Loucy (cell line): ENCODE data around the gene TMEM139.
"Not testable (repeated sequence)": the region's sequence is repeated elsewhere in the genome, so short reads cannot be mapped to it uniquely, and the experiment has no call there.

Experiments
- CTCF ChIP-seq: fragments of 200-600 bp; sonication (generic); conservative IDR thresholded peaks from 2 replicates; pipeline ENCODE4 v1.5.1; 2014; ENCODE audit warnings: mild to moderate bottlenecking, antibody characterized with exemption, low read length
- EZH2phosphoT487 ChIP-seq: fragments of 200-600 bp; IDR thresholded peaks from 2 replicates; pipeline ENCODE4 v1.6.1; 2018; ENCODE audit warnings: antibody characterized with exemption, mild to moderate bottlenecking, moderate library complexity, borderline replicate concordance

- not testable (repeated sequence) for TF ChIP-seq CTCF, EZH2phosphoT487
Observed at GRCh38 chr7:143289888-143290287, 5.1 kb downstream of the TMEM139 start.
